Hepatocyte (in vitro differentiated cells): ENCODE data around the gene LRRC36.

Experiments used
- CTCF ChIP-seq: fragments of 200-600 bp; sonication (generic); IDR thresholded peaks from 2 replicates; pipeline ENCODE4 v1.5.1; 2016; ENCODE audit warnings: antibody characterized with exemption, mild to moderate bottlenecking; ENCODE audit not compliant: poor library complexity
- EZH2 ChIP-seq: fragments of 200-600 bp; sonication (generic); IDR thresholded peaks from 2 replicates; pipeline ENCODE4 v1.6.1; 2016; ENCODE audit warnings: antibody characterized with exemption, mild to moderate bottlenecking, borderline replicate concordance
- EZH2phosphoT487 ChIP-seq: fragments of 200-600 bp; sonication (generic); IDR thresholded peaks from one replicate; pipeline ENCODE4 v1.6.1; 2018; ENCODE audit warnings: antibody characterized with exemption, mild to moderate bottlenecking, low read depth, moderate library complexity; ENCODE audit not compliant: unreplicated experiment, severe bottlenecking

- TF ChIP-seq CTCF (no peak), EZH2 (no peak), EZH2phosphoT487 (no peak)
Observed at GRCh38 chr16:67398546-67399217, 72.1 kb downstream of the LRRC36 start.
